Right atrium auricular region (tissue), 2 donors: ENCODE measurements around the gene POLR2J. TPM values are rescaled to one million over a fixed set of nuclear protein-coding genes. Genes with fewer than 3 reads are reported as not detected.

Source experiments
- DNase-seq: peaks from one replicate; pipeline ENCODE4 v3.0.0-alpha.2; 2019; ENCODE audit warnings: low spot score
- H3K27ac ChIP-seq, 2 donors: fragments of 200-600 bp; sonication (generic); 1 replicate in 1 of 2; 2 replicates in 1 of 2; pipeline ENCODE4 v1.5.1; 2016 to 2019
- H3K27me3 ChIP-seq, 2 donors: fragments of 200-600 bp; sonication (generic); one replicate each; pipeline versions ENCODE4 v1.5.1 to v1.6.0; 2017 to 2019
- H3K36me3 ChIP-seq: fragments of 200-600 bp; sonication (generic); one replicate; pipeline ENCODE4 v1.5.1; 2016
- H3K4me1 ChIP-seq, 2 donors: fragments of 200-600 bp; sonication (generic); one replicate each; pipeline versions ENCODE4 v1.5.1 to v1.6.0; 2017 to 2019
- H3K4me3 ChIP-seq, 2 donors: fragments of 200-600 bp; sonication (generic); 1 replicate in 1 of 2; 2 replicates in 1 of 2; pipeline ENCODE4 v1.5.1; 2017 to 2019; ENCODE audit warnings: mild to moderate bottlenecking in 1 of 2, moderate library complexity in 1 of 2
- H3K9me3 ChIP-seq, 2 donors: fragments of 200-600 bp; sonication (generic); one replicate each; pipeline ENCODE4 v1.5.1; 2019
- CTCF ChIP-seq, 2 donors: fragments of 200-600 bp; sonication (generic); IDR thresholded peaks; one replicate each; pipeline ENCODE4 v1.5.1; 2019; ENCODE audit warnings: antibody characterized with exemption in 2 of 2
- total RNA-seq, 2 donors: library from RNA; depleted of rRNA; stranded (reverse); fragments of >200 nt; gene quantifications; one replicate each; pipeline ENCODE4 v1.1.0, GENCODE V29; 2016

POLR2J gene
- total RNA-seq, 2 donors from 2014 or later, result 19.2 to 34.8 TPM

- Histone ChIP-seq H3K9me3 (no peaks in the 10 kb centered on the region), H3K27ac (peak within 1 kb of the TSS; percentile 66), H3K4me1 (peaks cover 0 to 18% of the 10 kb centered on the region in 2 donors), H3K36me3 (no peaks in the 10 kb centered on the region), H3K27me3 (no peaks in the 10 kb centered on the region), H3K4me3 (peak within 1 kb of the TSS; percentile 66 to 85)
- DNase-seq, result peak; percentile 64
- no peak for TF ChIP-seq CTCF (IDR thresholded peaks at IDR 0.05)
These were observed 45.3 kb downstream of the POLR2J start, which contains the start of gene ORAI2 for GRCh38 chr7:102433219-102434038. TSS of gene ORAI2 (plus strand) at chr7:102433575. CDS start at chr7:102438957, 5,382 bp downstream.

- TF ChIP-seq CTCF (IDR thresholded peaks at IDR 0.05), result no peak
- no peak for DNase-seq
- no peaks in the 10 kb centered on the region for H3K27me3 ChIP-seq
- peak overlapping the region; percentile 66 to 85 for H3K4me3 ChIP-seq
- H3K9me3 ChIP-seq, result no peaks in the 10 kb centered on the region
- peaks cover 0 to 18% of the 10 kb centered on the region in 2 donors for H3K4me1 ChIP-seq
- H3K27ac ChIP-seq, result peak overlapping the region; percentile 66
- H3K36me3 ChIP-seq, result peaks cover under 1% of the 10 kb centered on the region
These were observed 46.1 kb downstream of the POLR2J start for GRCh38 chr7:102432442-102433218.

- no peaks in the 10 kb centered on the region for H3K9me3 ChIP-seq
- H3K27me3 ChIP-seq, result no peaks in the 10 kb centered on the region
- H3K4me1 ChIP-seq, result peaks cover 0 to 18% of the 10 kb centered on the region in 2 donors
- TF ChIP-seq CTCF (IDR thresholded peaks at IDR 0.05), result no peak
- no peak for DNase-seq
- H3K36me3 ChIP-seq, result peaks cover 9% of the 10 kb centered on the region
- H3K4me3 ChIP-seq, result no peak overlapping the region
- no peak overlapping the region for H3K27ac ChIP-seq
These were observed 47.0 kb downstream of the POLR2J start for GRCh38 chr7:102431617-102432298.

- no peak for TF ChIP-seq CTCF (IDR thresholded peaks at IDR 0.05)
- Histone ChIP-seq H3K36me3 (peaks cover 30% of the 10 kb centered on the region), H3K9me3 (no peaks in the 10 kb centered on the region), H3K4me1 (peaks cover 0 to 14% of the 10 kb centered on the region in 2 donors), H3K27ac (no peak overlapping the region), H3K27me3 (no peaks in the 10 kb centered on the region), H3K4me3 (no peak overlapping the region)
- DNase-seq, result no peak
These were observed 49.4 kb downstream of the POLR2J start for GRCh38 chr7:102429141-102429899.

GRCh38 chr7:102427019-102427405 lies 51.7 kb downstream of the POLR2J start:
- Histone ChIP-seq H3K9me3 (no peaks in the 10 kb centered on the region), H3K4me1 (no peaks in the 10 kb centered on the region), H3K4me3 (no peak overlapping the region), H3K27me3 (no peaks in the 10 kb centered on the region), H3K36me3 (peaks cover 32% of the 10 kb centered on the region), H3K27ac (no peak overlapping the region)
- no peak for DNase-seq
- TF ChIP-seq CTCF (IDR thresholded peaks at IDR 0.05), result no peak
